PFSK-1 (cell line): ENCODE results near the gene RRH.

Experiments
- FOXP2 ChIP-seq: optimal IDR thresholded peaks from 2 replicates; pipeline ENCODE3; 2011; ENCODE audit warnings: borderline replicate concordance, control low read depth, inconsistent platforms; ENCODE audit not compliant: insufficient read depth; ENCODE audit errors: extremely low read length, extremely low read depth
- POLR2AphosphoS5 ChIP-seq: IDR thresholded peaks from 2 replicates; pipeline ENCODE4 v1.6.1; 2012; ENCODE audit warnings: low read depth, mild to moderate bottlenecking, control low read depth, low read length, moderate library complexity
- SIN3A ChIP-seq: IDR thresholded peaks from 2 replicates; pipeline ENCODE4 v1.6.1; 2012; ENCODE audit warnings: mild to moderate bottlenecking, low read length, moderate library complexity, borderline replicate concordance; ENCODE audit not compliant: insufficient read depth
- TAF1 ChIP-seq: IDR thresholded peaks from 2 replicates; pipeline ENCODE4 v1.6.1; 2012; ENCODE audit warnings: low read length, control low read depth, borderline replicate concordance; ENCODE audit not compliant: insufficient read depth
- TF ChIP-seq, protein P1 (sequence below), 2 experiments: IDR thresholded peaks; 2 replicates each; pipeline versions ENCODE4 v1.6.1 to v1.8.0; 2011 to 2012; ENCODE audit warnings: low read depth in 2 of 2, low read length in 2 of 2, control low read depth in 1 of 2, inconsistent platforms in 1 of 2, mild to moderate bottlenecking in 1 of 2, moderate library complexity in 1 of 2; ENCODE audit not compliant: insufficient read depth in 1 of 2

The RRH gene

DNA sequence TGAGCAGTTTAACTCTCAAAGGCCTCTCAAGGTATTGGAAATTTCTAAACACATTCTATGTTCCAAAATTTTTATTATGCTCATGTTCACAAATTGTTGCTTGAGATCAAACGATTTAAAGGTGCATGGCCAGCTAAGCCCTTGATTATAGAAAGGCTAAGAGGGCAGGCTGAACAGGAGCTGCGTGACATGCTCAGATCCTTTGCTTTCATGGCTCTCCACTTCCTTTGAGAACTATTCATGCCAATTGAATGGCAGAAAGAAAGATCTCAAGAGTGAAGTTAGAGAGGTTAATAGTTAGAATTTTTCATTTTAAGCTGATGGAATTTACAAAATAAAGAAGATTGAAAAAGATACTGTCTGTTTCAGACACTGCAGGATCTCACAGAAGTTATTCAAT is 20.7 kb downstream of the RRH start:
- TF ChIP-seq SIN3A (no peak), FOXP2 (no peak), POLR2AphosphoS5 (no peak), TAF1 (no peak)
- TF ChIP-seq, protein P1, sequence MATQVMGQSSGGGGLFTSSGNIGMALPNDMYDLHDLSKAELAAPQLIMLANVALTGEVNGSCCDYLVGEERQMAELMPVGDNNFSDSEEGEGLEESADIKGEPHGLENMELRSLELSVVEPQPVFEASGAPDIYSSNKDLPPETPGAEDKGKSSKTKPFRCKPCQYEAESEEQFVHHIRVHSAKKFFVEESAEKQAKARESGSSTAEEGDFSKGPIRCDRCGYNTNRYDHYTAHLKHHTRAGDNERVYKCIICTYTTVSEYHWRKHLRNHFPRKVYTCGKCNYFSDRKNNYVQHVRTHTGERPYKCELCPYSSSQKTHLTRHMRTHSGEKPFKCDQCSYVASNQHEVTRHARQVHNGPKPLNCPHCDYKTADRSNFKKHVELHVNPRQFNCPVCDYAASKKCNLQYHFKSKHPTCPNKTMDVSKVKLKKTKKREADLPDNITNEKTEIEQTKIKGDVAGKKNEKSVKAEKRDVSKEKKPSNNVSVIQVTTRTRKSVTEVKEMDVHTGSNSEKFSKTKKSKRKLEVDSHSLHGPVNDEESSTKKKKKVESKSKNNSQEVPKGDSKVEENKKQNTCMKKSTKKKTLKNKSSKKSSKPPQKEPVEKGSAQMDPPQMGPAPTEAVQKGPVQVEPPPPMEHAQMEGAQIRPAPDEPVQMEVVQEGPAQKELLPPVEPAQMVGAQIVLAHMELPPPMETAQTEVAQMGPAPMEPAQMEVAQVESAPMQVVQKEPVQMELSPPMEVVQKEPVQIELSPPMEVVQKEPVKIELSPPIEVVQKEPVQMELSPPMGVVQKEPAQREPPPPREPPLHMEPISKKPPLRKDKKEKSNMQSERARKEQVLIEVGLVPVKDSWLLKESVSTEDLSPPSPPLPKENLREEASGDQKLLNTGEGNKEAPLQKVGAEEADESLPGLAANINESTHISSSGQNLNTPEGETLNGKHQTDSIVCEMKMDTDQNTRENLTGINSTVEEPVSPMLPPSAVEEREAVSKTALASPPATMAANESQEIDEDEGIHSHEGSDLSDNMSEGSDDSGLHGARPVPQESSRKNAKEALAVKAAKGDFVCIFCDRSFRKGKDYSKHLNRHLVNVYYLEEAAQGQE (IDR thresholded peaks at IDR 0.05; ENCODE audit: insufficient read depth in 1 of 2, low read depth in 2 of 2, low read length in 2 of 2): no peak

DNA sequence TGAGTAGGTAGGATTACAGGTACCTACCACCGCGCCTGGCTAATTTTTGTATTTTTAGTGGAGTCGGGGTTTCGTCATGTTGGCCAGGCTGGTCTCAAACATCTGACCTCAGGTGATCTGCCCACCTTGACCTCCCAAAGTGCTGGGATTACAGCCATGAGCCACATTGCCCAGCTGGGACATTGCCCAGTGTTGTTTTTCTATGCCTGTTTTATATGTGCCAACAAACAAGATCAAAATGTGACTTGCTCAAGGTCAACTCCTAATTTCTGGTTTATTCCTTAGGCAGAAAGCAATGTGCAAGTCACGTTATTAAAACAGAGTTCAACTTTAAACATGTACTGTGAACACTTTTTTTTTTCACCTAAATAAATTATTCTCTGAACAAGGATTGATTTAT is 22.8 kb downstream of the RRH start:
- TF ChIP-seq SIN3A (no peak), POLR2AphosphoS5 (no peak), TAF1 (no peak), FOXP2 (no peak)
- TF ChIP-seq, protein P1 (IDR thresholded peaks at IDR 0.05; ENCODE audit: insufficient read depth in 1 of 2, low read depth in 2 of 2, low read length in 2 of 2): no peak

DNA sequence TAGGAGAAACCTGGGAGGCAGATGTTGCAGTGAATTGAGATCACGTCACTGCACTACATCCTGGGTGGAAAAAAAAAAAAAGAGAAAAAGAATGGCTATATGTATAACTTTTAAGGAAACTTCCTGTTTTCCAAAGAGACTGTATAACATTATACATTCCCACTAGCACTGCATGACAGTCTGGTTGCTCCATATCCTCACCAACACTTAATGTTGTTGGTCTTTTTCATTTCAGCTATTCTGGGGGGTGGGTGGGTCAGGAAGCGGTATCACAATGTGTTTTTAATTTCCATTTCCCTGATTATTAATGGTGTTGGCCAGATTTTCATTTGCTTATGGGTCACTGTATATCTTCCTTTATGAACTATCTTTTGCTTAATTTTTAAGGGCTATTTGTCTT is 33.5 kb downstream of the RRH start:
- TF ChIP-seq, protein P1 (IDR thresholded peaks at IDR 0.05; ENCODE audit: insufficient read depth in 1 of 2, low read depth in 2 of 2, low read length in 2 of 2): no peak
- no peak for TF ChIP-seq POLR2AphosphoS5
- no peak for TF ChIP-seq SIN3A
- no peak for TF ChIP-seq FOXP2
- no peak for TF ChIP-seq TAF1

DNA sequence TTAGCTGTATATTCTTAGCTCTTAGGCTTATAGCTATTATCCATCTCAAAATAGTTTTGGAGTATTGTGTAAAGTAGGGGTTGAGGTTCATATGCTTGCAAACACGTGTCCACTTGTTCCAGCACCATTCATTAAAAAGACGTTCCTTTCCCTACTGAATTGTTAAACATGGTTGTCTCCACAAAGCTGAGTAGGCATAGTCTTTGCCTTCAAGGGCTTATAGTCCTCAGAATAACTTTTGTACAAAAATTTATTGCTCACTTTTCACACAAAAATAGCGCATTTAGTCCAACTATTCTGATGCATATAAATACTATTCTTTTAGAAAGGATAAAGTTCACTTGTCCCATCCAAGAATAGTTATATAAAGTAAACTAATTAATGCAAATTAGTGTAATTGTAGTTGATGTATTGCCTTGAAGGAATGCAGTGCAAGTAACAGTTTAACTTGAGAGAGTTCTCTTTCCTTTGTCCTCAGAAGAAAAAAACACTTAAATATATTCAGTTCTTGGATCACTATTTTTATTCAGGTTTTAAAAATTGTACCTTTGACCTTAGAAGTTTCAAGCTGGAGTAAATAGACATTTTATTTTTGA is 34.2 kb downstream of the RRH start:
- no peak for TF ChIP-seq POLR2AphosphoS5
- TF ChIP-seq SIN3A: no peak
- TF ChIP-seq, protein P1 (IDR thresholded peaks at IDR 0.05; ENCODE audit: insufficient read depth in 1 of 2, low read depth in 2 of 2, low read length in 2 of 2): no peak
- TF ChIP-seq TAF1: no peak
- TF ChIP-seq FOXP2: no peak
